GM23338 (cell line): ENCODE data around the gene GTPBP10. TPM values are rescaled to one million over a fixed set of nuclear protein-coding genes. Genes with fewer than 3 reads are reported as not detected.

Experiments used
- ATAC-seq: fragments of 200-7000 bp; cut with Tn5 transposase; 3 replicates; pipeline ENCODE4 v1.9.1; 2020
- DNase-seq: peaks from one replicate; pipeline ENCODE4 v3.0.0-alpha.2; 2015; ENCODE audit warnings: low spot score
- H2AFZ ChIP-seq: fragments of 200-600 bp; sonication (generic); 2 replicates; pipeline ENCODE4 v1.8.0; 2016; ENCODE audit warnings: antibody characterized with exemption, mild to moderate bottlenecking, moderate library complexity
- H3F3A ChIP-seq: fragments of 200-600 bp; sonication (generic); replicated peaks from 2 replicates; pipeline ENCODE4 v1.8.0; 2017; ENCODE audit warnings: antibody characterized with exemption, mixed run types, low read depth
- H3K27ac ChIP-seq: fragments of 200-600 bp; sonication (generic); 2 replicates; pipeline ENCODE4 v1.6.1; 2016; ENCODE audit warnings: low read depth
- H3K27me3 ChIP-seq: fragments of 200-600 bp; sonication (generic); 2 replicates; pipeline ENCODE4 v1.8.0; 2016; ENCODE audit warnings: mild to moderate bottlenecking, mixed run types, moderate library complexity; ENCODE audit not compliant: insufficient read depth
- H3K36me3 ChIP-seq: fragments of 200-600 bp; sonication (generic); 2 replicates; pipeline ENCODE4 v1.8.0; 2016; ENCODE audit warnings: mild to moderate bottlenecking; ENCODE audit not compliant: insufficient read depth
- H3K4me1 ChIP-seq: fragments of 200-600 bp; sonication (generic); 2 replicates; pipeline ENCODE4 v1.8.0; 2016; ENCODE audit warnings: mild to moderate bottlenecking, moderate library complexity; ENCODE audit not compliant: insufficient read depth
- H3K4me2 ChIP-seq: fragments of 200-600 bp; sonication (generic); 2 replicates; pipeline ENCODE4 v1.7.1; 2017; ENCODE audit warnings: mixed run types
- H3K4me3 ChIP-seq: fragments of 200-600 bp; sonication (generic); 2 replicates; pipeline ENCODE4 v1.6.1; 2016; ENCODE audit warnings: mixed run types
- H3K79me2 ChIP-seq: fragments of 200-600 bp; sonication (generic); replicated peaks from 2 replicates; pipeline ENCODE4 v1.8.0; 2017; ENCODE audit warnings: mild to moderate bottlenecking; ENCODE audit not compliant: insufficient read depth
- H3K9me2 ChIP-seq: fragments of 200-600 bp; sonication (generic); 2 replicates; pipeline ENCODE4 v1.8.0; 2017; ENCODE audit not compliant: insufficient read depth
- H4K20me1 ChIP-seq: fragments of 200-600 bp; sonication (generic); replicated peaks from 2 replicates; pipeline ENCODE4 v1.8.0; 2017; ENCODE audit warnings: mild to moderate bottlenecking; ENCODE audit not compliant: insufficient read depth
- H3K27ac Mint-ChIP-seq: 2 replicates; pipeline ENCODE4 v1.8.0; 2020; ENCODE audit warnings: inconsistent platforms, mild to moderate bottlenecking, moderate library complexity, mixed read lengths
- H3K27me3 Mint-ChIP-seq: 3 replicates; pipeline ENCODE4 v1.8.0; 2022; ENCODE audit warnings: low read depth, mild to moderate bottlenecking, moderate library complexity, mixed read lengths, inconsistent platforms; ENCODE audit not compliant: insufficient read depth, poor library complexity
- H3K36me3 Mint-ChIP-seq: 3 replicates; pipeline ENCODE4 v1.8.0; 2021; ENCODE audit warnings: low read depth, mild to moderate bottlenecking, inconsistent platforms, moderate library complexity, mixed read lengths
- H3K4me1 Mint-ChIP-seq: 3 replicates; pipeline ENCODE4 v1.8.0; 2020; ENCODE audit warnings: mild to moderate bottlenecking, inconsistent platforms, mixed read lengths
- H3K4me3 Mint-ChIP-seq: 3 replicates; pipeline ENCODE4 v1.8.0; 2021; ENCODE audit warnings: moderate library complexity, mild to moderate bottlenecking, inconsistent platforms, mixed read lengths
- H3K9me3 Mint-ChIP-seq: 3 replicates; pipeline ENCODE4 v1.8.0; 2020; ENCODE audit warnings: moderate library complexity, mild to moderate bottlenecking, inconsistent platforms, mixed read lengths
- CREB1 ChIP-seq: fragments of 250-450 bp; sonication (Bioruptor Pico); IDR thresholded peaks from 2 replicates; pipeline ENCODE4 v1.5.0; 2020; ENCODE audit warnings: low read depth, mild to moderate bottlenecking, moderate library complexity
- EZH2 ChIP-seq: fragments of 200-600 bp; sonication (generic); IDR thresholded peaks from one replicate; pipeline ENCODE4 v1.8.0; 2017; ENCODE audit warnings: antibody characterized with exemption, mild to moderate bottlenecking, low read depth; ENCODE audit not compliant: unreplicated experiment
- EZH2phosphoT487 ChIP-seq: fragments of 200-600 bp; sonication (generic); IDR thresholded peaks from one replicate; pipeline ENCODE4 v1.8.1; 2018; ENCODE audit warnings: antibody characterized with exemption; ENCODE audit not compliant: unreplicated experiment
- JUNB ChIP-seq: IDR thresholded peaks from one replicate; pipeline ENCODE4 v1.6.1; 2016; ENCODE audit warnings: antibody characterized with exemption; ENCODE audit not compliant: unreplicated experiment
- POLR2AphosphoS5 ChIP-seq: IDR thresholded peaks from 2 replicates; pipeline ENCODE4 v1.6.1; 2016; ENCODE audit warnings: antibody characterized with exemption, low read depth
- STAT1 ChIP-seq: IDR thresholded peaks from one replicate; pipeline ENCODE4 v1.6.1; 2016; ENCODE audit warnings: antibody characterized with exemption; ENCODE audit not compliant: unreplicated experiment
- ZNF114 ChIP-seq: fragments of 250-450 bp; sonication (Bioruptor Pico); IDR thresholded peaks from 2 replicates; pipeline ENCODE4 v1.5.0; 2020; ENCODE audit warnings: mild to moderate bottlenecking, moderate library complexity
- polyA plus RNA-seq: library from polyadenylated mRNA; unstranded; fragments of >200 nt; fragmentation: Nextera tagmentation; extraction: Ambion mirVana; gene quantifications from 2 replicates; pipeline ENCODE4 v1.2.1, GENCODE V29; 2016
- total RNA-seq: library from RNA; depleted of rRNA; stranded (reverse); fragments of >200 nt; shearing (Covaris generic); gene quantifications from 2 replicates; pipeline ENCODE4 v1.2.3, GENCODE V29; 2014
- TF ChIP-seq, protein P1 (sequence below): fragments of 250-450 bp; sonication (Bioruptor Pico); IDR thresholded peaks from 2 replicates; pipeline ENCODE4 v1.5.0; 2020; ENCODE audit warnings: mild to moderate bottlenecking, moderate library complexity
- TF ChIP-seq, protein P2 (sequence below), 2 experiments: fragments of 200-600 bp in 1 of 2; sonication (generic) in 1 of 2; conservative IDR thresholded peaks; 2 replicates each; pipeline versions ENCODE4 v1.5.1 to v1.6.1; 2016 to 2017; ENCODE audit warnings: antibody characterized with exemption in 2 of 2, low read depth in 2 of 2, mild to moderate bottlenecking in 2 of 2, moderate library complexity in 1 of 2
- TF ChIP-seq, protein P3 (sequence below): IDR thresholded peaks from one replicate; pipeline ENCODE4 v1.6.1; 2018; ENCODE audit warnings: antibody characterized with exemption; ENCODE audit not compliant: unreplicated experiment

Gene GTPBP10
- total and polyA plus RNA-seq, 2 experiments from 2014 or later: 15.1 to 23.0 TPM

DNA sequence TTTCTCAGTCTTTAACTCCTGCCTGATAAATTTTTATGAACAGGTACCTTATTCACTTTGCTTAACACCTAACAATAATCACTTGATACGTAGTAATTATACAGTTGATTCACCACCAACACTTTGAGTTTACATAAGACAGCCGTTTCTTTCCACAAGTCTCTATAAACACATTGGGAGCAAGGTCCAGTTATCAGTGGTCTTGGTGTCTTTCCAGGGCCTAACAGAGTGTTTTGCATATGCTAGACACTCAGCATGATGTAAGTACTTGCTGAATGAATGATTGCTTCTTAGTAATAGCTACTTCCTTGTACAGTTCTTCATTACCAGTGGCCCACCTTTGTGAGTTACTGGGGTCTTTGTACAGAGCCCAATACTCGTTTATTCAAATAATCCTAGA is 63.2 kb downstream of the GTPBP10 start:
- H3K79me2 ChIP-seq: peaks cover 29% of the 10 kb centered on the region
- TF ChIP-seq, protein P1, sequence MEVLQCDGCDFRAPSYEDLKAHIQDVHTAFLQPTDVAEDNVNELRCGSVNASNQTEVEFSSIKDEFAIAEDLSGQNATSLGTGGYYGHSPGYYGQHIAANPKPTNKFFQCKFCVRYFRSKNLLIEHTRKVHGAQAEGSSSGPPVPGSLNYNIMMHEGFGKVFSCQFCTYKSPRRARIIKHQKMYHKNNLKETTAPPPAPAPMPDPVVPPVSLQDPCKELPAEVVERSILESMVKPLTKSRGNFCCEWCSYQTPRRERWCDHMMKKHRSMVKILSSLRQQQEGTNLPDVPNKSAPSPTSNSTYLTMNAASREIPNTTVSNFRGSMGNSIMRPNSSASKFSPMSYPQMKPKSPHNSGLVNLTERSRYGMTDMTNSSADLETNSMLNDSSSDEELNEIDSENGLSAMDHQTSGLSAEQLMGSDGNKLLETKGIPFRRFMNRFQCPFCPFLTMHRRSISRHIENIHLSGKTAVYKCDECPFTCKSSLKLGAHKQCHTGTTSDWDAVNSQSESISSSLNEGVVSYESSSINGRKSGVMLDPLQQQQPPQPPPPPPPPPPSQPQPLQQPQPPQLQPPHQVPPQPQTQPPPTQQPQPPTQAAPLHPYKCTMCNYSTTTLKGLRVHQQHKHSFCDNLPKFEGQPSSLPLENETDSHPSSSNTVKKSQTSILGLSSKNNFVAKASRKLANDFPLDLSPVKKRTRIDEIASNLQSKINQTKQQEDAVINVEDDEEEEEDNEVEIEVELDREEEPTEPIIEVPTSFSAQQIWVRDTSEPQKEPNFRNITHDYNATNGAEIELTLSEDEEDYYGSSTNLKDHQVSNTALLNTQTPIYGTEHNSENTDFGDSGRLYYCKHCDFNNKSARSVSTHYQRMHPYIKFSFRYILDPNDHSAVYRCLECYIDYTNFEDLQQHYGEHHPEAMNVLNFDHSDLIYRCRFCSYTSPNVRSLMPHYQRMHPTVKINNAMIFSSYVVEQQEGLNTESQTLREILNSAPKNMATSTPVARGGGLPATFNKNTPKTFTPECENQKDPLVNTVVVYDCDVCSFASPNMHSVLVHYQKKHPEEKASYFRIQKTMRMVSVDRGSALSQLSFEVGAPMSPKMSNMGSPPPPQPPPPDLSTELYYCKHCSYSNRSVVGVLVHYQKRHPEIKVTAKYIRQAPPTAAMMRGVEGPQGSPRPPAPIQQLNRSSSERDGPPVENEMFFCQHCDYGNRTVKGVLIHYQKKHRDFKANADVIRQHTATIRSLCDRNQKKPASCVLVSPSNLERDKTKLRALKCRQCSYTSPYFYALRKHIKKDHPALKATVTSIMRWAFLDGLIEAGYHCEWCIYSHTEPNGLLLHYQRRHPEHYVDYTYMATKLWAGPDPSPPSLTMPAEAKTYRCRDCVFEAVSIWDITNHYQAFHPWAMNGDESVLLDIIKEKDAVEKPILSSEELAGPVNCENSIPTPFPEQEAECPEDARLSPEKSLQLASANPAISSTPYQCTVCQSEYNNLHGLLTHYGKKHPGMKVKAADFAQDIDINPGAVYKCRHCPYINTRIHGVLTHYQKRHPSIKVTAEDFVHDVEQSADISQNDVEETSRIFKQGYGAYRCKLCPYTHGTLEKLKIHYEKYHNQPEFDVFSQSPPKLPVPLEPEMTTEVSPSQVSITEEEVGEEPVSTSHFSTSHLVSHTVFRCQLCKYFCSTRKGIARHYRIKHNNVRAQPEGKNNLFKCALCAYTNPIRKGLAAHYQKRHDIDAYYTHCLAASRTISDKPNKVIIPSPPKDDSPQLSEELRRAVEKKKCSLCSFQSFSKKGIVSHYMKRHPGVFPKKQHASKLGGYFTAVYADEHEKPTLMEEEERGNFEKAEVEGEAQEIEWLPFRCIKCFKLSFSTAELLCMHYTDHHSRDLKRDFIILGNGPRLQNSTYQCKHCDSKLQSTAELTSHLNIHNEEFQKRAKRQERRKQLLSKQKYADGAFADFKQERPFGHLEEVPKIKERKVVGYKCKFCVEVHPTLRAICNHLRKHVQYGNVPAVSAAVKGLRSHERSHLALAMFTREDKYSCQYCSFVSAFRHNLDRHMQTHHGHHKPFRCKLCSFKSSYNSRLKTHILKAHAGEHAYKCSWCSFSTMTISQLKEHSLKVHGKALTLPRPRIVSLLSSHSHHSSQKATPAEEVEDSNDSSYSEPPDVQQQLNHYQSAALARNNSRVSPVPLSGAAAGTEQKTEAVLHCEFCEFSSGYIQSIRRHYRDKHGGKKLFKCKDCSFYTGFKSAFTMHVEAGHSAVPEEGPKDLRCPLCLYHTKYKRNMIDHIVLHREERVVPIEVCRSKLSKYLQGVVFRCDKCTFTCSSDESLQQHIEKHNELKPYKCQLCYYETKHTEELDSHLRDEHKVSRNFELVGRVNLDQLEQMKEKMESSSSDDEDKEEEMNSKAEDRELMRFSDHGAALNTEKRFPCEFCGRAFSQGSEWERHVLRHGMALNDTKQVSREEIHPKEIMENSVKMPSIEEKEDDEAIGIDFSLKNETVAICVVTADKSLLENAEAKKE (CRISPR knock-in tag): no peak
- TF ChIP-seq JUNB (no peak), EZH2 (no peak), POLR2AphosphoS5 (no peak), EZH2phosphoT487 (no peak), CREB1 (no peak), ZNF114 (CRISPR knock-in tag) (no peak), STAT1 (no peak)
- TF ChIP-seq, protein P2, sequence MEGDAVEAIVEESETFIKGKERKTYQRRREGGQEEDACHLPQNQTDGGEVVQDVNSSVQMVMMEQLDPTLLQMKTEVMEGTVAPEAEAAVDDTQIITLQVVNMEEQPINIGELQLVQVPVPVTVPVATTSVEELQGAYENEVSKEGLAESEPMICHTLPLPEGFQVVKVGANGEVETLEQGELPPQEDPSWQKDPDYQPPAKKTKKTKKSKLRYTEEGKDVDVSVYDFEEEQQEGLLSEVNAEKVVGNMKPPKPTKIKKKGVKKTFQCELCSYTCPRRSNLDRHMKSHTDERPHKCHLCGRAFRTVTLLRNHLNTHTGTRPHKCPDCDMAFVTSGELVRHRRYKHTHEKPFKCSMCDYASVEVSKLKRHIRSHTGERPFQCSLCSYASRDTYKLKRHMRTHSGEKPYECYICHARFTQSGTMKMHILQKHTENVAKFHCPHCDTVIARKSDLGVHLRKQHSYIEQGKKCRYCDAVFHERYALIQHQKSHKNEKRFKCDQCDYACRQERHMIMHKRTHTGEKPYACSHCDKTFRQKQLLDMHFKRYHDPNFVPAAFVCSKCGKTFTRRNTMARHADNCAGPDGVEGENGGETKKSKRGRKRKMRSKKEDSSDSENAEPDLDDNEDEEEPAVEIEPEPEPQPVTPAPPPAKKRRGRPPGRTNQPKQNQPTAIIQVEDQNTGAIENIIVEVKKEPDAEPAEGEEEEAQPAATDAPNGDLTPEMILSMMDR (conservative IDR thresholded peaks at IDR 0.05; ENCODE audit: low read depth in 2 of 2): no peak
- TF ChIP-seq, protein P3, sequence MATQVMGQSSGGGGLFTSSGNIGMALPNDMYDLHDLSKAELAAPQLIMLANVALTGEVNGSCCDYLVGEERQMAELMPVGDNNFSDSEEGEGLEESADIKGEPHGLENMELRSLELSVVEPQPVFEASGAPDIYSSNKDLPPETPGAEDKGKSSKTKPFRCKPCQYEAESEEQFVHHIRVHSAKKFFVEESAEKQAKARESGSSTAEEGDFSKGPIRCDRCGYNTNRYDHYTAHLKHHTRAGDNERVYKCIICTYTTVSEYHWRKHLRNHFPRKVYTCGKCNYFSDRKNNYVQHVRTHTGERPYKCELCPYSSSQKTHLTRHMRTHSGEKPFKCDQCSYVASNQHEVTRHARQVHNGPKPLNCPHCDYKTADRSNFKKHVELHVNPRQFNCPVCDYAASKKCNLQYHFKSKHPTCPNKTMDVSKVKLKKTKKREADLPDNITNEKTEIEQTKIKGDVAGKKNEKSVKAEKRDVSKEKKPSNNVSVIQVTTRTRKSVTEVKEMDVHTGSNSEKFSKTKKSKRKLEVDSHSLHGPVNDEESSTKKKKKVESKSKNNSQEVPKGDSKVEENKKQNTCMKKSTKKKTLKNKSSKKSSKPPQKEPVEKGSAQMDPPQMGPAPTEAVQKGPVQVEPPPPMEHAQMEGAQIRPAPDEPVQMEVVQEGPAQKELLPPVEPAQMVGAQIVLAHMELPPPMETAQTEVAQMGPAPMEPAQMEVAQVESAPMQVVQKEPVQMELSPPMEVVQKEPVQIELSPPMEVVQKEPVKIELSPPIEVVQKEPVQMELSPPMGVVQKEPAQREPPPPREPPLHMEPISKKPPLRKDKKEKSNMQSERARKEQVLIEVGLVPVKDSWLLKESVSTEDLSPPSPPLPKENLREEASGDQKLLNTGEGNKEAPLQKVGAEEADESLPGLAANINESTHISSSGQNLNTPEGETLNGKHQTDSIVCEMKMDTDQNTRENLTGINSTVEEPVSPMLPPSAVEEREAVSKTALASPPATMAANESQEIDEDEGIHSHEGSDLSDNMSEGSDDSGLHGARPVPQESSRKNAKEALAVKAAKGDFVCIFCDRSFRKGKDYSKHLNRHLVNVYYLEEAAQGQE: no peak
- no peak overlapping the region for H3K4me3 Mint-ChIP-seq

More for the DNA sequence above, 63.2 kb downstream of the GTPBP10 start:
- Histone ChIP-seq H3K9me2 (no peaks in the 10 kb centered on the region), H4K20me1 (peaks cover 4% of the 10 kb centered on the region; the same call in 1 of the 2 replicates), H3K4me1 (no peaks in the 10 kb centered on the region), H3K4me2 (no peak overlapping the region), H3K36me3 (peaks cover 24% of the 10 kb centered on the region; the same call in 1 of the 2 replicates), H2AFZ (no peak overlapping the region), H3K27me3 (no peaks in the 10 kb centered on the region), H3K27ac (no peak overlapping the region), H3K4me3 (no peak overlapping the region), H3F3A (no peaks in the 10 kb centered on the region)
- no peaks in the 10 kb centered on the region for H3K9me3 Mint-ChIP-seq
- no peak for ATAC-seq
- no peaks in the 10 kb centered on the region for H3K27me3 Mint-ChIP-seq
- peaks cover 42% of the 10 kb centered on the region for H3K36me3 Mint-ChIP-seq
- no peaks in the 10 kb centered on the region; the same call in 2 of the 3 replicates for H3K4me1 Mint-ChIP-seq
- no peak overlapping the region for H3K27ac Mint-ChIP-seq
- no peak for DNase-seq
